ENCODE results near the gene EIF4E. TPM values are rescaled to one million over a fixed set of nuclear protein-coding genes. Genes with fewer than 3 reads are reported as not detected.
"Not testable (repeated sequence)": the region's sequence is repeated elsewhere in the genome, so short reads cannot be mapped to it uniquely, and the experiment has no call there.

Gene EIF4E
- total RNA-seq, 2 donors from 2014 or later = 70.5 to 80.1 TPM

DNA sequence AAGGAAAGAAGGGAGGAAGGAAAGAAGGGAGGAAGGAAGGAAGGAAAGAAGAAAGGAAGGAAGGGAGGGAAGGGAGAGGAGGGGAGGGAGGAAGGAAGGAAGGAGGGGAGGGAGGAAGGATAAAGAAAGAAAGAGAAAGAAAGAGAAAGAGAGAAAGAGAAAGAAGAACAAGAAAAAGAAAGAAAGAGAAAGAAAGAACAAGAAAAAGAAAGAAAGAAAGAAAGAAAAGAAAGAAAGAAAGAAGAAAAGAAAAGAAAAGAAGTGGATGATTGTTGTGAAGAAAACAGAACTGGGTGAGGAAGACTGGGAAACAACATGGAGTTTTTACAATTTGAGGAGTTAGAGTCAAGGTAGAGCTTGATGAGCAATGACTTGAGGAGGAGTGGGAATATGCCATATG is 78.0 kb downstream of the EIF4E start:
- ATAC-seq (replicated peaks in 1 of 2) = no peak
- no peak overlapping the region for H3K27ac Mint-ChIP-seq
- no peak for DNase-seq

DNA sequence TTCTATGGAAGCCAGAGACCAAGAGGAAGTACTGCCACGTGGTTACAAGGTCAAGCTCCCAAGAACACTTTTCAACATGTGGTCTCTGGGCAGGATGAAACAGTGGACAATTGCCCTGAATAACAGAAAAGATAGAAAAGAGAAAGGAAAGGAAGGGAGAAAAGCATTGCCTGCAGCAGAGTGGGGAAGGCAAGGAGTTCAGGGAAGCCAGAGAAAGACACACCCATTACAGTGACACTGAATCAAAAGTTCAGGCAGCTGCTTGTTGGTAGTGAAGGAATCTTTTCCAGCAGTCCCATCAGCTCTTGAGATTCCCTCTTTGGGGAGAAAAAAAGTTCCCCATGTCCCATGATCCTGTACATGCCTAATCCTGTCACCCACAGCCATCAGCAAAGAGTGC is 80.5 kb downstream of the EIF4E start:
- Mint-ChIP-seq H3K27me3 (ENCODE audit: low read depth) (peaks cover 16% of the 10 kb centered on the region), H3K36me3 (ENCODE audit: insufficient read depth in 2 of 2) (peaks cover 2 to 6% of the 10 kb centered on the region in 2 donors), H3K9me3 (peaks cover 1 to 3% of the 10 kb centered on the region in 2 donors), H3K4me3 (no peak overlapping the region), H3K27ac (no peak overlapping the region), H3K4me1 (ENCODE audit: low read depth) (no peaks in the 10 kb centered on the region)
- DNase-seq (no peak), ATAC-seq (replicated peaks in 1 of 2) (no peak)

More for the DNA sequence above, 78.0 kb downstream of the EIF4E start:
- Mint-ChIP-seq H3K4me3 (no peak overlapping the region), H3K4me1 (ENCODE audit: low read depth) (no peaks in the 10 kb centered on the region), H3K27me3 (ENCODE audit: low read depth) (peaks cover 22% of the 10 kb centered on the region), H3K9me3 (peaks cover 0 to 1% of the 10 kb centered on the region in 2 donors), H3K36me3 (ENCODE audit: insufficient read depth in 2 of 2) (peaks cover 0 to 6% of the 10 kb centered on the region in 2 donors)

DNA sequence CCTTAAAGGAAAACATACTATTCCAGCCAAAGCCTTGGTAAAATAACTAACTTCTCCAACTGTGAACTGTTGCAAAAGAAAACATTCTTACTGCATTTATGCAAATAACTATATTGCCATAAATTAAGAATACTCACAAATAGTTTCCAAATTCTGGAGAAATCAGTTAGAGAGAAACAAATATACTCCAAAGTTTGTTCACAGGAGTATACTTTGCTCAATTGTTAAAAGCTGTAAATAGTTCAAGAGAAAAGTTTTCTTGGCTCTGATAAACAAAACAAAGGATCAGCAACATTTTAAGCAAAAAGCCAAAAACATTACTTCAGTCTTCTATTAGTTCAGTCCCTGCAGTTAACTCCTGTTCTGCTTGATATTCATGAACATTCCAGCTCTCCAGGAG is 83.0 kb downstream of the EIF4E start:
- no peak overlapping the region for H3K27ac Mint-ChIP-seq

GRCh38 chr4:98842917-98843316 is 86.0 kb downstream of the EIF4E start:
- not testable (repeated sequence) for ATAC-seq (replicated peaks in 1 of 2); H3K36me3 Mint-ChIP-seq (ENCODE audit: insufficient read depth in 2 of 2); DNase-seq; H3K4me3 Mint-ChIP-seq; H3K27ac Mint-ChIP-seq; H3K9me3 Mint-ChIP-seq; H3K4me1 Mint-ChIP-seq (ENCODE audit: low read depth); H3K27me3 Mint-ChIP-seq (ENCODE audit: low read depth)

More for the DNA sequence above, 83.0 kb downstream of the EIF4E start:
- Mint-ChIP-seq H3K4me3 (no peak overlapping the region), H3K36me3 (ENCODE audit: insufficient read depth in 2 of 2) (peaks cover 2 to 6% of the 10 kb centered on the region in 2 donors), H3K4me1 (ENCODE audit: low read depth) (no peaks in the 10 kb centered on the region), H3K27me3 (ENCODE audit: low read depth) (peaks cover under 1% of the 10 kb centered on the region), H3K9me3 (peaks cover 1 to 3% of the 10 kb centered on the region in 2 donors)
- no peak for DNase-seq
- no peak for ATAC-seq (replicated peaks in 1 of 2)

DNA sequence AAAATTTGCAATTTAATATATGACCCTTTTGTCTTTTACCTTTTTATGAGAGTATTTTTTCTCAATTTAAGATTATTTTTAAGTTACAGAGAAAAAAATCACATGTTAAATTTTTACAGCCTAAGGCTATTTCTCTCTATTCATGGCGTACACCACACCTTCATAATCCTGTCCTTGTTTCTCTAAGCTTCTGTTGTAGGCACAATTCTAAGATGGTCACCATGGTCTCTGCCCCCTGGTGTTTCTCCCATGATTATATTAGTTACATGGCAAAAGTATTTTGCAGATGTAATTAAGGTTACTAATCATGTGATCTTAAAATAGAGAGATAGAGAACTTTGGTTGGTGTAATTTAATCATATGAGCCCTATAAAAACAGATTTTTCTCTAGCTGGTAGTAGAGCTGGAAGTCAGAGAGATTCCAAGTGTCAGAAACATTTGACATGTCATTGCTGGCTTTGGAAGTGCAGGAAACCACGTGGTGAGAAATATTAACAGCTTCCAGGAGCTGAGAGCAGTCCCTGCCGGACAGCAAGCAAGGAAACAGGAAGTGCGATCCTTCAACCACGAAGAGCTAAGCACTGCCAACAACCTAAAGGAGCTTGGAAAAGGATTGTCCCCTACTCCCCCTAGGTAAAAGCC is 89.8 kb downstream of the EIF4E start:
- Mint-ChIP-seq H3K4me1 (ENCODE audit: low read depth) (no peaks in the 10 kb centered on the region), H3K27me3 (ENCODE audit: low read depth) (no peaks in the 10 kb centered on the region), H3K27ac (no peak overlapping the region), H3K4me3 (no peak overlapping the region), H3K9me3 (no peaks in the 10 kb centered on the region), H3K36me3 (ENCODE audit: insufficient read depth in 2 of 2) (no peaks in the 10 kb centered on the region)
- DNase-seq (no peak), ATAC-seq (replicated peaks in 1 of 2) (no peak)

DNA sequence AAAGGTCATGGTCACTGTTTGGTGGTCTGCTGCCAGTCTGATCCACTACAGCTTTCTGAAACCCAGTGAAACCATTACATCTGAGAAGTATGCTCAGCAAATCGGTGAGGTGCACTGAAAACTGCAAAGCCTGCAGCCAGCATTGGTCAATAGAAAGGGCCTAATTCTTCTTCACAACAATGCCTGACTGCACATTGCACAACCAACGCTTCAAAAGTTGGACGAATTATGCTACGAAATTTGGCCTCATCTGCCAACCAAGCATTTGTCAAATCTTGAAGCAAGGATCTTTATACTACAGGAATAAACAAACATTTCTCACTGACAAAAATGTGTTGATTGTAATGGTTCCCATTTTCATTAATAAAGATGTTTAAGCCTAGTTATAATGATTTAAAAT is 90.4 kb downstream of the EIF4E start:
- no peaks in the 10 kb centered on the region for H3K36me3 Mint-ChIP-seq (ENCODE audit: insufficient read depth in 2 of 2)
- no peaks in the 10 kb centered on the region for H3K9me3 Mint-ChIP-seq
- ATAC-seq (replicated peaks in 1 of 2) (no peak), DNase-seq (no peak)
- no peaks in the 10 kb centered on the region for H3K4me1 Mint-ChIP-seq (ENCODE audit: low read depth)
- H3K27ac Mint-ChIP-seq = no peak overlapping the region
- H3K4me3 Mint-ChIP-seq = no peak overlapping the region
- no peaks in the 10 kb centered on the region for H3K27me3 Mint-ChIP-seq (ENCODE audit: low read depth)

DNA sequence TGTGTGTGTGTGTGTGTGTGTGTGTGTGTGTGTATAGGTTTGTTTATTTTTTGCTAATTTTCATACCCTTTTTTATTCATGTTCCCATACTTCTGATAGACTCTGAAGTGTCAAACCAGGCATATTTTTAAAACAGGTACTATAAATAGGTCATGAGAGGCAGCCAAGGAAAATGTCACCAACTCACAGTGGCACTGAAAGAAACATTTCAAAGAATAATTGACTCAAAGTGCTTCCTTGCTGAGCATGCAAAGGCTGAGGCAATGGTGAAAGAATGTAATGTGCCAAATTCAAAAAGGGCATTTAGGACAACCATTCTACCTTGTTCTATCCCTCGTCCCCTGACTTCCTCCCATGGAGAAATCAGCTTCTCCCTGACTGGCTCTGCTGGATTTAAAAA is 95.5 kb downstream of the EIF4E start:
- Mint-ChIP-seq H3K27me3 (ENCODE audit: low read depth) (no peaks in the 10 kb centered on the region), H3K4me1 (ENCODE audit: low read depth) (peaks cover 7% of the 10 kb centered on the region), H3K27ac (no peak overlapping the region), H3K36me3 (ENCODE audit: insufficient read depth in 2 of 2) (no peaks in the 10 kb centered on the region), H3K4me3 (no peak overlapping the region), H3K9me3 (no peaks in the 10 kb centered on the region)
- no peak for DNase-seq
- ATAC-seq (replicated peaks in 1 of 2) = no peak

DNA sequence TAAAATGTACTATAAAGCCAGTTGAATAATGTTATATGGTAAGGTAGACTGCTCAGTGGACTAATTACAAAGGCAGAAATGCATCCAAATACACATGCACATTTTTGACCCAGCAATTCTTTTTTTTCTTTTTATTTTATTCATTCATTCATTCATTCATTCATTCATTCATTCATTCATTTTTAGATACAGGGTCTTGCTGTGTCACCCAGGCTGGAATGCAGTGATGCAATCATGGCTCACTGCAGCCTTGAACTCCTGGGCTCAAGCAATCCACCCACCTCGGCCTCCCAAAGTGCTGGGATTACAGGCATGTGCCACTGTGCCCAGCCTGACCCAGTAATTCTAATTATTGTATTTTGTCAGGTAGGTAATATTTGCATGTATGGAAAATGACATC is 97.9 kb downstream of the EIF4E start:
- DNase-seq; H3K27ac Mint-ChIP-seq; H3K36me3 Mint-ChIP-seq (ENCODE audit: insufficient read depth in 2 of 2); H3K4me3 Mint-ChIP-seq; H3K4me1 Mint-ChIP-seq (ENCODE audit: low read depth); H3K27me3 Mint-ChIP-seq (ENCODE audit: low read depth); ATAC-seq (replicated peaks in 1 of 2); H3K9me3 Mint-ChIP-seq: not testable (repeated sequence)

Other genes with a start within 250 kb of the EIF4E start
- gene METAP1, start 66.6 kb upstream of the EIF4E start, total RNA-seq = 10 to 100 TPM; 44.5 to 54.0 TPM
- 100 to 1,000 TPM in 1 of 2 donors, 10 to 100 TPM in 1; 91.0 to 105 TPM for gene ADH5, start 159.7 kb upstream of the EIF4E start, total RNA-seq
- gene ADH4, start 215.2 kb upstream of the EIF4E start, total RNA-seq = not detected